HepG2 (cell line): ENCODE data around the gene AKR7A2. TPM values are rescaled to one million over a fixed set of nuclear protein-coding genes. Genes with fewer than 3 reads are reported as not detected.
A peak's percentile ranks its signal among the peaks of the same experiment; 100 is the strongest.

Source experiments
- ATAC-seq: fragments of 200-7000 bp; cut with Tn5 transposase; 3 replicates; pipeline ENCODE4 v1.9.1; 2020; ENCODE audit warnings: mild to moderate bottlenecking, moderate library complexity
- BruUV-seq: library from RNA; stranded (reverse); fragments of 400-500 nt; replicated peaks from 2 replicates; lab custom pipeline; 2021; lab: Mats Ljungman, UMichigan
- CTCF ChIA-PET: fragments of 300-600 bp; formaldehyde crosslinking; extraction: SDS; loops from one replicate; lab custom pipeline; 2021; ENCODE audit warnings: low total read pairs, inconsistent platforms, low intra/inter-chr PET ratio; lab: Yijun Ruan, JAX
- POLR2A ChIA-PET: fragments of 350-600 bp; sonication (Branson Sonifier 250); formaldehyde crosslinking; loops from one replicate; lab custom pipeline; 2020; ENCODE audit warnings: antibody characterized with exemption, inconsistent platforms; lab: Yijun Ruan, JAX
- DNase-seq: peaks from one replicate; pipeline ENCODE4 v3.0.0-alpha.2; 2015; ENCODE audit warnings: low spot score
- FAIRE-seq: peaks from 3 replicates; lab custom pipeline; 2011; peaks lifted over from hg19 to GRCh38; lab: Jason Lieb, UNC
- H2AFZ ChIP-seq: one replicate; pipeline ENCODE4 v1.6.1; 2011; ENCODE audit warnings: low read length, inconsistent platforms
- H3K27ac ChIP-seq: fragments of 300-600 bp; 3 replicates; pipeline ENCODE4 v1.8.0; 2011; ENCODE audit warnings: mixed run types, mild to moderate bottlenecking, mixed read lengths, low read length, inconsistent platforms; ENCODE audit not compliant: insufficient read depth; ENCODE audit errors: extremely low read length
- H3K27me3 ChIP-seq, 2 experiments: fragments of 200-600 bp in 1 of 2; 2 replicates in 1 of 2; 3 replicates in 1 of 2; pipeline versions ENCODE4 v1.6.0 to v1.8.0; 2011; ENCODE audit warnings: low read length in 2 of 2, mild to moderate bottlenecking in 2 of 2, moderate library complexity in 2 of 2, inconsistent platforms in 1 of 2; ENCODE audit not compliant: insufficient read depth in 2 of 2, control insufficient read depth in 1 of 2
- H3K36me3 ChIP-seq, 2 experiments: fragments of 200-600 bp in 1 of 2; replicated peaks in 1 of 2; 2 replicates in 1 of 2; 3 replicates in 1 of 2; pipeline versions ENCODE4 v1.5.1 to v1.8.0; 2011; ENCODE audit warnings: low read length in 2 of 2, inconsistent platforms in 1 of 2; ENCODE audit not compliant: insufficient read depth in 2 of 2, control insufficient read depth in 1 of 2
- H3K4me1 ChIP-seq: 2 replicates; pipeline ENCODE4 v1.5.1; 2012; ENCODE audit warnings: low read length, inconsistent platforms; ENCODE audit not compliant: insufficient read depth
- H3K4me2 ChIP-seq: 2 replicates; pipeline ENCODE4 v1.6.0; 2011; ENCODE audit warnings: low read depth, low read length, inconsistent platforms
- H3K4me3 ChIP-seq, 3 experiments: fragments of 200-600 bp in 1 of 3; sonication (generic), shearing (Covaris generic) in 1 of 3; replicated peaks in 1 of 3; 2 replicates each; pipeline ENCODE4 v1.5.1; 2011 to 2016; ENCODE audit warnings: low read length in 3 of 3, inconsistent platforms in 2 of 3, low read depth in 2 of 3, mild to moderate bottlenecking in 2 of 3, control low read depth in 1 of 3, mixed read lengths in 1 of 3; ENCODE audit not compliant: insufficient read depth in 1 of 3
- H3K79me2 ChIP-seq: one replicate; pipeline ENCODE4 v1.6.1; 2011; ENCODE audit warnings: low read length, inconsistent platforms; ENCODE audit not compliant: insufficient read depth
- H3K9ac ChIP-seq: 2 replicates; pipeline ENCODE4 v1.6.0; 2011; ENCODE audit warnings: mild to moderate bottlenecking, low read depth, low read length, inconsistent platforms; ENCODE audit not compliant: insufficient read depth
- H3K9me3 ChIP-seq: 2 replicates; pipeline ENCODE4 v1.5.1; 2012; ENCODE audit warnings: mild to moderate bottlenecking, low read length
- H4K20me1 ChIP-seq: 2 replicates; pipeline ENCODE4 v1.6.0; 2011; ENCODE audit warnings: inconsistent platforms, mild to moderate bottlenecking, low read length, moderate library complexity; ENCODE audit not compliant: insufficient read depth
- POLR2G ChIP-seq: fragments of 200-400 bp; formaldehyde crosslinking; IDR thresholded peaks from 2 replicates; pipeline ENCODE4 v1.6.1; 2018; ENCODE audit warnings: mild to moderate bottlenecking, low read depth, low read length, moderate library complexity
- RFX1 ChIP-seq: fragments of 450-650 bp; IDR thresholded peaks from 2 replicates; pipeline ENCODE4 v1.6.1; 2017
- SSRP1 ChIP-seq: IDR thresholded peaks from 2 replicates; pipeline ENCODE4 v1.6.1; 2016; ENCODE audit warnings: control low read depth
- WGBS: methylation state at CpG from one replicate; pipeline ENCODE4 v1.1.6; 2017; ENCODE audit warnings: low lambda C conversion rate; 5-methylcytosine and 5-hydroxymethylcytosine counted together
- in situ Hi-C: cut with HindIII; loops from 2 replicates; pipeline ENCODE4 v1.10.0; 2017; ENCODE audit warnings: low pct_unique_long_range_greater_than_20kb; ENCODE audit not compliant: extremely low pct_ligation_motif_present
- intact Hi-C: fragments of 100-400 bp; cut with micrococcal nuclease; formaldehyde crosslinking; loops from one replicate; pipeline ENCODE4 v1.10.0; 2022; ENCODE audit not compliant: unreplicated experiment
- polyA plus RNA-seq, 8 experiments: library from polyadenylated mRNA; depleted of rRNA in 3 of 8; stranded (reverse) in 7 of 8; unstranded in 1 of 8; fragments of >200 nt; fragmentation: Illumina TruSeq in 4 of 8; extraction: Trizol in 4 of 8; gene quantifications; 2 replicates each; pipeline versions ENCODE4 v1.2.1 to v1.2.3, GENCODE V29; 2011 to 2016; ENCODE audit warnings: low read depth in 4 of 8, missing spikeins in 1 of 8, mixed read lengths in 1 of 8; ENCODE audit not compliant: insufficient read depth in 1 of 8
- total RNA-seq, 5 experiments: library from RNA; depleted of rRNA; stranded (reverse); fragments of >200 nt; fragmentation: Illumina TruSeq; extraction: Trizol; gene quantifications; 2 replicates each; pipeline ENCODE4 v1.2.3, GENCODE V29; 2016; ENCODE audit warnings: low read depth in 1 of 5
- TF ChIP-seq, protein P1 (sequence below): sonication (generic); formaldehyde crosslinking; IDR thresholded peaks from 2 replicates; pipeline ENCODE4 v1.5.1; 2020; ENCODE audit warnings: missing genetic modification reagents, mild to moderate bottlenecking, borderline replicate concordance
- TF ChIP-seq, protein P2 (sequence below): IDR thresholded peaks from 2 replicates; pipeline ENCODE4 v1.6.1; 2016; ENCODE audit warnings: control low read depth

AKR7A2 gene
- total and polyA plus RNA-seq, 2 of the 13 experiments (the other 11 are each of a cell fraction or from before 2014, with no cell fraction given), result 45.2 to 75.6 TPM

- BruUV-seq, result no TSS peak
- Histone ChIP-seq H2AFZ (no peak overlapping the region), H3K9ac (no peak overlapping the region), H4K20me1 (no peaks in the 10 kb centered on the region; the same call in 1 of the 2 replicates), H3K27me3 (no peaks in the 10 kb centered on the region; a peak in 1 of 5 replicates), H3K79me2 (peaks cover 27% of the 10 kb centered on the region), H3K4me2 (no peak overlapping the region), H3K27ac (no peak overlapping the region), H3K9me3 (no peaks in the 10 kb centered on the region), H3K4me1 (peaks cover 47% of the 10 kb centered on the region)
- in situ Hi-C loops, result no loop called here
- ATAC-seq (no peak), FAIRE-seq (no peak), DNase-seq (no peak)
- WGBS, result 97% methylated on average over 6 of the region's 6 CpGs
- TF ChIP-seq RFX1 (peak; percentile 46), SSRP1 (CRISPR knock-in tag) (no peak), POLR2G (no peak)
- TF ChIP-seq, protein P1, sequence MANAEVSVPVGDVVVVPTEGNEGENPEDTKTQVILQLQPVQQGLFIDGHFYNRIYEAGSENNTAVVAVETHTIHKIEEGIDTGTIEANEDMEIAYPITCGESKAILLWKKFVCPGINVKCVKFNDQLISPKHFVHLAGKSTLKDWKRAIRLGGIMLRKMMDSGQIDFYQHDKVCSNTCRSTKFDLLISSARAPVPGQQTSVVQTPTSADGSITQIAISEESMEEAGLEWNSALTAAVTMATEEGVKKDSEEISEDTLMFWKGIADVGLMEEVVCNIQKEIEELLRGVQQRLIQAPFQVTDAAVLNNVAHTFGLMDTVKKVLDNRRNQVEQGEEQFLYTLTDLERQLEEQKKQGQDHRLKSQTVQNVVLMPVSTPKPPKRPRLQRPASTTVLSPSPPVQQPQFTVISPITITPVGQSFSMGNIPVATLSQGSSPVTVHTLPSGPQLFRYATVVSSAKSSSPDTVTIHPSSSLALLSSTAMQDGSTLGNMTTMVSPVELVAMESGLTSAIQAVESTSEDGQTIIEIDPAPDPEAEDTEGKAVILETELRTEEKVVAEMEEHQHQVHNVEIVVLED (CRISPR knock-in tag), result no peak
- TF ChIP-seq, protein P2, sequence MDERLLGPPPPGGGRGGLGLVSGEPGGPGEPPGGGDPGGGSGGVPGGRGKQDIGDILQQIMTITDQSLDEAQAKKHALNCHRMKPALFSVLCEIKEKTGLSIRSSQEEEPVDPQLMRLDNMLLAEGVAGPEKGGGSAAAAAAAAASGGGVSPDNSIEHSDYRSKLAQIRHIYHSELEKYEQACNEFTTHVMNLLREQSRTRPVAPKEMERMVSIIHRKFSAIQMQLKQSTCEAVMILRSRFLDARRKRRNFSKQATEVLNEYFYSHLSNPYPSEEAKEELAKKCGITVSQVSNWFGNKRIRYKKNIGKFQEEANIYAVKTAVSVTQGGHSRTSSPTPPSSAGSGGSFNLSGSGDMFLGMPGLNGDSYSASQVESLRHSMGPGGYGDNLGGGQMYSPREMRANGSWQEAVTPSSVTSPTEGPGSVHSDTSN (CRISPR knock-in tag), result no peak
- TF ChIP-seq, all 625 proteins: peak for 1
- peaks cover 10 to 48% of the 10 kb centered on the region in 2 experiments; a peak in 4 of 5 replicates for H3K36me3 ChIP-seq
- POLR2A ChIA-PET, result no interaction called here
- H3K4me3 ChIP-seq, result no peak overlapping the region
- CTCF ChIA-PET, result no interaction called here
- intact Hi-C loops, result no loop called here
Measured at GRCh38 chr1:19309123-19309813, 2.7 kb downstream of the AKR7A2 start.
